GM10248 (cell line): ENCODE measurements around the gene IGF2.

ENCODE experiments used
- CTCF ChIA-PET: fragments of 300-600 bp; sonication (Branson Sonifier 250); formaldehyde crosslinking; extraction: SDS; loops from one replicate; lab custom pipeline; 2021; ENCODE audit warnings: antibody characterized with exemption; lab: Yijun Ruan, JAX
- POLR2A ChIA-PET: fragments of 350-650 bp; sonication (Branson Sonifier 250); formaldehyde crosslinking; extraction: SDS; loops from one replicate; lab custom pipeline; 2020; ENCODE audit warnings: antibody characterized with exemption; lab: Yijun Ruan, JAX
- DNase-seq: peaks from one replicate; pipeline ENCODE4 v3.0.0; 2012; ENCODE audit errors: extremely low spot score
- TF ChIP-seq, protein P1 (sequence below): IDR thresholded peaks from 2 replicates; pipeline ENCODE4 v1.5.1; 2012; ENCODE audit warnings: mild to moderate bottlenecking, low read depth; ENCODE audit errors: extremely low read depth, missing control alignments, control extremely low read depth

The IGF2 gene

GRCh38 chr11:2122907-2123627, 16.1 kb downstream of the IGF2 start:
- TF ChIP-seq, protein P1, sequence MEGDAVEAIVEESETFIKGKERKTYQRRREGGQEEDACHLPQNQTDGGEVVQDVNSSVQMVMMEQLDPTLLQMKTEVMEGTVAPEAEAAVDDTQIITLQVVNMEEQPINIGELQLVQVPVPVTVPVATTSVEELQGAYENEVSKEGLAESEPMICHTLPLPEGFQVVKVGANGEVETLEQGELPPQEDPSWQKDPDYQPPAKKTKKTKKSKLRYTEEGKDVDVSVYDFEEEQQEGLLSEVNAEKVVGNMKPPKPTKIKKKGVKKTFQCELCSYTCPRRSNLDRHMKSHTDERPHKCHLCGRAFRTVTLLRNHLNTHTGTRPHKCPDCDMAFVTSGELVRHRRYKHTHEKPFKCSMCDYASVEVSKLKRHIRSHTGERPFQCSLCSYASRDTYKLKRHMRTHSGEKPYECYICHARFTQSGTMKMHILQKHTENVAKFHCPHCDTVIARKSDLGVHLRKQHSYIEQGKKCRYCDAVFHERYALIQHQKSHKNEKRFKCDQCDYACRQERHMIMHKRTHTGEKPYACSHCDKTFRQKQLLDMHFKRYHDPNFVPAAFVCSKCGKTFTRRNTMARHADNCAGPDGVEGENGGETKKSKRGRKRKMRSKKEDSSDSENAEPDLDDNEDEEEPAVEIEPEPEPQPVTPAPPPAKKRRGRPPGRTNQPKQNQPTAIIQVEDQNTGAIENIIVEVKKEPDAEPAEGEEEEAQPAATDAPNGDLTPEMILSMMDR: peak; percentile 10
- DNase-seq: no peak
- ChIA-PET POLR2A (no interaction called here), CTCF (interaction anchor here (1.3 kb wide), 1 partner anchor 28 kb away, joined by 4 read pairs; no protein-coding TSS in a partner anchor)

GRCh38 chr11:2122222-2122906, 16.8 kb downstream of the IGF2 start:
- ChIA-PET CTCF (interaction anchor here (1.3 kb wide), 1 partner anchor 29 kb away, joined by 4 read pairs; no protein-coding TSS in a partner anchor), POLR2A (no interaction called here)
- TF ChIP-seq, protein P1: no peak
- DNase-seq: no peak

GRCh38 chr11:2121227-2122130, 17.7 kb downstream of the IGF2 start:
- no peak for DNase-seq
- POLR2A ChIA-PET: no interaction called here
- CTCF ChIA-PET: interaction anchor here (1.6 to 1.9 kb wide), 2 partner anchors 30 to 35 kb away, joined by 5 to 6 read pairs; no protein-coding TSS in a partner anchor
- TF ChIP-seq, protein P1: no peak

GRCh38 chr11:2120359-2121100, 18.7 kb downstream of the IGF2 start:
- DNase-seq: no peak
- POLR2A ChIA-PET: no interaction called here
- TF ChIP-seq, protein P1: no peak
- CTCF ChIA-PET: interaction anchor here (1.6 to 1.9 kb wide), 2 partner anchors 31 to 36 kb away, joined by 5 to 6 read pairs; no protein-coding TSS in a partner anchor

DNA sequence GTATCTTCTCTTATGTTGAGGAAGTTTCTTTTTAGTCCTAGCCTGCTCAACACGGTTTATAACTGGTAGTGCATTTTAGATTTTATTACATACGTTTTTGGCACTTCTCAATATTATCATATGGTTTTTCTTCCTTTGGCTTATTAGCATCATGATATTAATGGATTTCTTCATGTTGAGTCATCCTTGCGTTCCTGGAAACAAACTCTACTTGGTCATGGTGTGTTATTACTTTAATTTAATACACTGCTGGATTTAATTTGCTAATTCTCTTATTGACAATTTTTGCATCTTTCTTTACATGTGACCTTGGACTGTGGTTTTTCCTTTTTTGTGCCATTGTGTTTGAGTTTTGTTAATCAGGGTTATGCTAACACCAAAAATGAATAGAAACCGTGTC, 20.5 kb downstream of the IGF2 start:
- CTCF ChIA-PET: no interaction called here
- TF ChIP-seq, protein P1: no peak
- no peak for DNase-seq
- POLR2A ChIA-PET: no interaction called here
